Fibroblast of skin of right quadriceps (primary cell): ENCODE measurements around the gene ESRRB.

Source experiments
- DNase-seq: peaks from one replicate; pipeline ENCODE4 v3.0.0-alpha.2; 2013

Gene ESRRB

DNA sequence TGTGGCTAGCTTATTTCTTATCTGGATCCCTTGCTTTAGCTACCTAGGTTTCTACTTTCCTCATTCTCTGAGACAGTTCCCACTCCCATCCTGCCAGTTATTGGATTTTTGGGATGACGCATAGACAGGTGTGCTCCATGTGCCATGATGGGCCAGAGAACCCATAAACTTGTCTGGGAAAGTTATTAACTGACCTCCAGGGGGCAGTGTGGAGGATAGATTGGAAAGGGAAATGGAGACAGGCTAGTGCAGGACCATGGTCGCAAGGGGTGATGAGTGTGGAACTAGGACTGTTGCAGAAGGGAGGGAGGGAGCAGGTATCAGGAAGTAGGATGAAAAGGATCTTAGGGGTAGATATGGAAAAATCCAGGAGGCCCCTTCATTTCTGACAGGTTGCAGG, 80.3 kb downstream of the ESRRB start:
- DNase-seq, result peak; percentile 23

DNA sequence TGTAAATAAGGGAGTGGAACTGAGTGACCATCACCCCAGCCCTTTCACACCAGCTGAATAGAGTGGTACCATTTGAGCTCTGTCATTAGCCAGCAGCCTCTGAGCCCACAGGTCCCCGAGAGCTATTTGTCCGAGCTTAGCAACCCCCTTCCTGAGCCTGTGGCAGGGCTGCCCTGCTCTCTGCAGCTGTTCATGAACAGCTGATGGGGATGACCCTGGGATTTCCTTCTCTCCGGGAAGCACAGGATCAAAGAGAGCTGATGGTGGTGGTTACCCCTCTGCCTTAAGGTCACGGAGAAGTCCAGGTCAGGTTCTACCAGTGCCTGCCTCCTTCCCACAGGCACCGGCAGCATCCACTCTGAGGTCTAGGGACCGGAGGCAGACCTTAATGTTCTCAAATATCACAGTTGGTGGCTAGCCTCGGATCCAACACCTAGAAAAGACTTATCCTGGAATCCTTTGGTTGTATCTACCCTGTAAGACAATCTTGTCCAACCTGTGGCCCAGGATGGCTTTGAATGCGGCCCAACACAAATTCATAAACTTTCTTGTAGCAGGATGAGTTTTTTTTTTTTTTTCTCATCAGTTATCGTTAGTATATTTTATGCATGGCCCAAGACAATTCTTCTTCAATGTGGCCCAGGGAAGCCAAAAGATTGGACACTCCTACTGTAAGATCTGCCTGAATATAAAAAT, 81.1 kb downstream of the ESRRB start:
- no peak for DNase-seq

DNA sequence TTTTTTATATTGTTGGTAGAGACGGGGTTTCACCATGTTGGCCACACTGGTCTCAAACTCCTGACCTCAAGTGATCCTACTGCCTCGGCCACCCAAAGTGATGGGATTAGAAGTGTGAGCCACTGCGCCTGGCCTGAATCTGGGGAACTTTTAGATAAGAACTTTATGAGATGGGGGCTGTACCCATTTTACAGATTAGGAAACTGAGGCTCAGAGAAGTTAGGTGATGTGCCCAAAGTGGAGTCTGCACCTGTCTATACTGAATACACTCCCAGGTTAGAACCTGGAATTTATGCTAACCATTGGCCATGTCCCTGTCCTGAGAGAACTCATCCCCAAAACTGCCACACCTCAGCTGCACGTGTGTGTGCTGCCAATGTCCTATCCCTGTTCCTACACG, 81.9 kb downstream of the ESRRB start:
- DNase-seq, result no peak

DNA sequence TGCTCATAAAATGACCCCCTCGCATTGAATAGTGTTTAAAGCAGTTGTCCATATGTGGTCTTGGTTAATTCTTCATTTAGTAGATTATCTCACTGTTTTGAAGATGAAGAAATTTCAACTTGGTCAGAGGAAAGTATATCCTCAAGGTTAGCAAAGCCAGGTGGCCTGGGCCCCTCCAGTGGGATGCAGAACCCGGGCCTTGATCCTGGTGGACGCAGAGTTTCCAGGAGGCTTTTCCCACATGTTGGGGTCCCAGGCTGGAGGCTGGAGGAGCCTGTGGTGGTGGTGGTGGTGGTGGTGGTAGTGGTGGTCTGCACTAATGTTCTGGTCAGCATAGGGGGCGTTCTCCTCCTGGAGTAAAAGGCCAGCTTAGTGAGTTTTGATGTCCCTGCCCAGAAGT, 85.9 kb downstream of the ESRRB start:
- no peak for DNase-seq

DNA sequence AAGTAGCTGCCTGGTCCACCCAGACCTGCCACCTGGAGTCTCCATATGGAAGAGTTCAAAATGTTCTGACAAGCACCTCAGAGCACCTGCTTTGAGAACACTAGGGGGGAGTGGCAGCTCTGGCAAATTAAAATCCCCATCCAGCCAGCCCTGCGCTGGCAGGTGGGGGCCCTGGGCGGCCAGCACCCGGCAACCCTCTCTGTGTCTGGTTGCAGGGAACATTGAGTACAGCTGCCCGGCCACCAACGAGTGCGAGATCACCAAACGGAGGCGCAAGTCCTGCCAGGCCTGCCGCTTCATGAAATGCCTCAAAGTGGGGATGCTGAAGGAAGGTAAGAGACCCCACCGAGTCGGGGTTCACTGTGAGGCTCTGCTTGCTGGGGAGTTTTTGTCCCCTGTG, 86.4 kb downstream of the ESRRB start:
- DNase-seq, result no peak

DNA sequence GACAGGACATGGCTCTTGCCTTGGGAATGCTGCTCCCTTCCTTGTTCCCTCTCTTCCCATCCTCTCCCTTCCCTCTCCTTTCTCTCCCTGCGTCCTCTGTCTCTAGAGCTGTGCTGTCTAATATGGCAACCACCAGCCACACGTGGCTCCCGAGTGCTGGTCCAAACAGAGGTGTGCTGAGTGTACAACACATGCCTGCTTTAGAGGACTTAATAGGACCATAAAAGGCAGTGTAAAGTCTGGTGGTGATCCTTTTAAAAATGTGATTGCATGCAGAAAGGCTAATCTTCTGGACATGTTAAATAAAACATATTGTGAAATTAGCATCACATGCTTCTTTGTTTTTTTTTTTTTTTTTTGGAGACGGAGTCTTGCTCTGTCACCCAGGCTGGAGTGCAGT, 87.2 kb downstream of the ESRRB start:
- no peak for DNase-seq

DNA sequence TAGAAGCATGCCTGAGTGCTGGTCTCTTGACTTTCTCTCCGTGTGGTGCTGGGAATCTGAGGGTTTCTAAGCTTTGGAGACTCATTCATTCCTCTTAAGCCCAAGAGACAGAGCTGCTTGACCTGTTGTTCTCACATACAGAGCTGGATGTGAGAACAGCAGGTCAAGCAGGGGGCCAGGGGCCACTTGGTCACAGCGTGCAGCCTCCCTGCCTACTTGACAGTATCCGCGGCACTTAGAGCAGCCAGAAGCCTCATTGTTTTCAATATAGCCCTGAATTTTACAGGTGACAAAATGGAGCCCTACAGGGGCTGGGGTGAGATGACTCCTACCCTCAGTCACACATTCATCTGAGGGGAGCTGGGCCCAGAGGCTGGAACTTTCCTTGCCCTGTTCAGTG, 88.9 kb downstream of the ESRRB start:
- DNase-seq, result no peak

DNA sequence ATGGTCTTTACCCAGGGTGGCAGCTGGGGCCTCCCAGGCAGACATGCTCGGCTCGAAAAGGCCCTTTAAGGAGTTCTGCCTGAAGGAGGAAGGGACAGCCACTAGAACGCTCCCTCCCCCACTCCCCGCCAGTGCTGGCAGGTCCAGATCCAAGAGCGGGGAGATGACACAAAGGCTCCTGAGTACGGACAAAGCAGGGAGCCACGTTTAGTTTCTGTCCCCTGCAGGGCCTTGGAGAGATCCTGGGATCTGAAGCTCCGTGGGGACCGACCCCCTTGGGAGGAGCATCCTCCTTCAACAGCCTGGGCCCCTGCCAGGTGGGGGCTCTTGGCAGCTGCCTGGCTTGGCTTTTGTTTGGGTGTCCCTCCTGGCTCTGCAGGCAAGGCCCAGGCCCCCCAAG, 89.7 kb downstream of the ESRRB start:
- DNase-seq, result no peak

DNA sequence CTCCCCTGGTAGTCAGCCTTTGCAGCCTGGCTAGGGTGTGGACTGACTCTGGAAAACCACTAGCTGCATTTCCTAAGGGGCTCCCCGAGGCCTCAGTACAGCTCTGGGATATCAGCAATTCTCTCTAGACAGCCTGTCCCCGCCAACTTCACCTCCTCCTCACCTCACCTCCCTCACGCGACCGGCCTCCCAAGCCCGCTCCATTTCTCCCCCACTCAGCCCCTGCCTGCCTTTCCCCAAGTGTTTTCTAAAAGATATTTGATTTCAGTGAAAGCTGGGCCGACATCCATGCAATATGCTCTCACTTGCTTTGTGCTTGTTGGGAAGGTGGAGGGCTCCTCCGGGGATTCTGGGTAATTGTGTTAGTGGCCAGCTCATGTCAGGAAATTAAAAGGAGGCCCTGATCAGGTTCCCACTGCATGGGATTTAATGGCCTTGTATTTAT, 91.8 kb downstream of the ESRRB start:
- DNase-seq, result no peak

DNA sequence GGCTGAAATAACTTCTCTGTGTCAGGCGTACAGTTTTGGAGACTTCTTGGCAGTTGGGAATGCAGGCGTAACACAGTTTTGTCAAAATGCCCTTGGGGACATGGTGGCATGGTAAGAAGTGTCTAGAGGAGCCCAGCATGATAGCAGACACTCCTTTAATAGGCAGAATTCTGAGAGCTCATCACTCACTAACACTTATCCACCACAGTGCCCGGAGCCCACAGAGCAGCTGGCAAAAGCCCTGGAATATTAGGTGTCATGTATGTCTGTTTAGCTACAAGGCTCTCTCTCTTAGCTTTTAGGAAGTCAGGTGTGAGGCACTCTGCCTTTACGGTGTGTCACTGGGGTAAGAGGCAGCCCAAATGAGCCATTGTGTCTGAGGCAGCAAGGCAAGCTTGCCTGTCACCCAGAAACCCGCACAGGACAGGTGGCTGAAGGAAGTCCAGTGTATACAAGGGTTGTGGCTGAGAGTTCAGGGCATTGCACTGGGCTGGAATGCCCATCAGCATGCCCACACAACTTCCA, 96.3 kb downstream of the ESRRB start:
- DNase-seq, result no peak

DNA sequence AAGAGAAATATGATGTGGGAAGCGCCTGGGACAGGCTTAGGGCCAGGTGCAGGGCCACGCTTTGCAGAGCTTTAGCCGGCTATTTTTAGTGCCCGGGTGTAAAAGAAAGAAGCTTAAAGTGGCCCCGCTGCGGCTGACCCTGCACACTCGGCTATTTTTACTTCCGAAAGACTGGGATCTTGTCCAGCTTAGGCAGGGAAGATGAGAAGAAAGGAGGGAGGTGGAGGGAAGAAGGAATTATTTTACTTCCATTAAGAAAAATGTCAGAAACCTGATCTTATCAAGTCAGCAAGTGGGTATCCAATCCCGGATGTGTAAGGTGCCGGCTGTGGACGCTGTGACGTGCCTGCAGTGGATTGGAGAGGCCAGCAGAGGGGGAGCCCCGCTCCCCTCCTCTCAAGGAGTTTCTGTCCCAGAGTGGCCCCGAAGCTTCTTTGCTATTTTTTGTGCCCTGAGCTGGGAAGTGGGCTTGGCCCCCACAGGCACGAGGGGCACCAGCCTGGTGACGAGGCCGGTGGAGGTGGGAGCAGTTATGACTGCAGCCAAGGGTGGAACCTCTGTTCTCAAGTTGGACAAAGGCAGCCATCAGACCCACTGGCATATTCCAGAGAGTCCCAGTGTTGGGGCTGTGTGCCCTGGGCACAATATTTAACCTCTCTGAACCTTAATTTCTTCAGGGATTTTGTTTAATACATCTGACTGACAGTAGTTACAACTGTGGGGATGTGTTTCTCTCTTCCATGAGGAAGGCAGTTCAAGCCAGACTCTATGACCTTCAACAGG, 97.7 kb downstream of the ESRRB start:
- no peak for DNase-seq

DNA sequence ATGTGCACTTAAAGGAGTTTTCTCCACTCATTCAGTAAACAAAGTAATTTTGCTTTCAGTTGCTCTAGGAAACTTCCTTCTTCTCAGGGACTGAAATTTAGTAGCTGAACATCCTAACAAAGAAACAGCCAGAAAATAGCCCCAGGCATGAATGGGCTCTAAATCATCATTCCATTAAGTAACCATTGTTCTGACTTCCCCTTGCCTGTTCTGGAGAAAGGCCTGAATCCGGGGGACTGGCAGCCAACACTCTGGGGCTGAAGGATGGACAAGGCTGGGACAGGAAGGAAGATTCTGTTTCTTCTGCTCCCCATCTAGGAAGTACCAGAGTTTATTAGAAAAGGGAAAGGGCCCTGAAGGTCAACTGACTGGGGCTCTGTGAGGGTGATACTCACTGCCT, 104.5 kb downstream of the ESRRB start:
- DNase-seq, result no peak

DNA sequence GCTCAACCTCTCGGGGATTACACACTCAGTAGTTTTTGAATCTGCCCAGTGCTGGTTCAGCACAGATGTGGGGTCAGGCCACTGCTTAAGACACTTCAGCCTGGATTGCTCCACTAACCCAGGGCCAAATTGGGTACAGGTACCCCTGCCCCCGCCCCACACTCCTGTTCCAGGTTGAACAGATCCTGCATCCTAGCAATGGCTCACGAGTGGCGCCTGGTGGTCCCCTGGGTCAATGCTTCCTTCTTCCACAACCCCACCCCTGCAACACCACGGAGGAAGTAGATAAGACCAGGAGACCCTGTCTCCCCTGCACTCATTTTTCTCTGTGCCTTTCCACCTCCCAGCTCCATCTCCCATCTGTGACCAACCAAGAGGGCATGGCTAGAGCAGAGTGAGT, 108.4 kb downstream of the ESRRB start:
- no peak for DNase-seq

DNA sequence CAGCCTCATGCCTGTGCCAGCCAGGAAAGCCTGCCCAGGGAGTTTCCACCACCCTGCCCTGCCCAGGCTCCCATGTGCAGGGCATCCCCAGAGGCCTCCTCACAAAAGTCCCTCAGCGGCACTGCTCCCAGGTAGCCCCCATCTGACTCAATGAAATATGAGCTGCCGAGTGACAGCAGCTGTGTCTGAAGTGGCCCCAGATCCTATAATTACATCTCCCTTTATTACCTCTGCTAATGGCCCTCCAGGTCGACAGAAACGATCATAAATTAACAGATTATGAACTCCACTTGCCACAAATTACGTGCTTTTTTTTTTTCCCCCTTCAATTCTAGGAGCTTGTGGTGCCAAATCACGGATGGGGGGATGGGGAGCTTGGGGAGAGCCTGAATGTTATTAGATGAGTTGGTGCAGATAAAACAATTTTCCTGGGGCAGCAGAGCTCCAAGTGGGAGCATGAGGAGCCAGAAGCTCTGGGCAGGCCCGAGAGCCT, 110.4 kb downstream of the ESRRB start:
- DNase-seq, result no peak

DNA sequence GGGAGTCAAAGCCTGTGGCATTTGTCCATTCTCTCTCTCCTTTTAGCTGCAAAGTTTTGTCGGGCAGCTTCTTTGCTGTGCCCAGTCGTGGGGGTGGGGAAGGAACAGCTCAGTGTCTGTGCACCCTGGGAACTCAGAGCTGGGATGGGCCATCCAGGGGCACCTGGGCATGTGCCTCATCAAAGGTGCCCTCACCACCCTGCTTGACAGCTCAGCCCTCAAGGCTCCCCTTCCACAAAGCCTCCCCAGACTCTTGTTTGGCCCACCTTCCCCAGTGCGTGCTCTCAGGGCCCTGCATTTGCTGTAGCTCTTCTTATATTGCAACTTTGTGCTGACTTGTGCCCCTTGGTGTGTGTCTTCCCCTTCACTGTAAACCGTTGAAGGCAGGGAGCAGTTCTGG, 112.6 kb downstream of the ESRRB start:
- no peak for DNase-seq

DNA sequence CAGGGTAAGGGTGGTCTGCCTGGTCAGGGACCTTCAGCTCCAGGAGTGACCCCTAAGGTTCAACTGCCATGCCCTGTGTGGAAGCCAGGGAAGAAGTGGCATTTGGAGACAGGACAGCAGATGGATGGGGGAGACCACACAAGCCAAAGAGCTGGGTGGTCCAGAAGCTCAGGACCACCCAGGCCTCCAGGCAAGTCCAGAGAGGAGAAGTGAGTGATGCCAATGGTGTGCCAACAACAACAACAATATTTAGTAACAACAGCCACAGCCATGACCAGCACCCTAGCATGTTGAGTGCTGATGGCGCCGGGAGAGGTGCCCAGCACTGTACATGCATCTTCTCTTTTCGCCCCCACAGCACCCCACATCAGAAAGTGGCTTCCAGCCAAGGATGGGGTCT, 113.7 kb downstream of the ESRRB start:
- no peak for DNase-seq

DNA sequence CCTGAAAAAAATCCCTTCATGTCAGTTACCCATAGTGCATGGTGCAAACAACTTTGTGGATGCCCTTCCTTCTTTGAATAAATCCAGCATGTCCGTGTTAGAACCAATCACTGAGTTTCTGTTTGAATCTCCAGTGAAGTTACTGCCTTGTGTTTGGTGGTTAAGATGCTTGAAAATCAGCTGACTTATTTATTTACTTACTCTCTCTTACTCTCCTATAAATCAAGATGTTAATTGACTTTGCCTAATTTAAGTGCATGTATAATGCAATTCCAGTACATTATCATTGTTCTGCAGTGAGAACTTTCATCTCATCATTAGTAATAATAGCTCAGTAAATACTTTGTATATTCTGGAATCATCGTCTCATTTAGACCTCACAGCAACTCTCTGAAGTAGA, 114.2 kb downstream of the ESRRB start:
- DNase-seq, result no peak

DNA sequence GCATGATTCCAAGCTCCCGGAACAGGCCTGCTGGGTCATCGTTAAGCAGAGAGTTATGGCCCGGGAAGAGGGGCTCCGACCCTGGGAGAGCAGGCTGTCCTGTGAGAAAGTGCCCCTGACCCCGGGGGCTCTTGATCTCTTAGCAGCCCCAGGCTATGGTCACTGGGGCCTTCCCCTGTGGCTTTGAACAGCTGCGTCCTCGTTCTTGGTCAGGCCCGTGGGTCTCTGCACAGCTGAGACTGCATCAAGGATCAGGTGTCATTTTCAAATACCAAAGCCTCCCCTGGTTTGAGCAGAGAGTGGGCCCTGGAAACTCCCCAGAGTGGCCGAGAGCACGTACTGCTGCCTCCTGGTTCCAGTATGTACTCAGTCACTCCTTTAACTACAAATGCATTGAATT, 114.8 kb downstream of the ESRRB start:
- DNase-seq, result no peak

DNA sequence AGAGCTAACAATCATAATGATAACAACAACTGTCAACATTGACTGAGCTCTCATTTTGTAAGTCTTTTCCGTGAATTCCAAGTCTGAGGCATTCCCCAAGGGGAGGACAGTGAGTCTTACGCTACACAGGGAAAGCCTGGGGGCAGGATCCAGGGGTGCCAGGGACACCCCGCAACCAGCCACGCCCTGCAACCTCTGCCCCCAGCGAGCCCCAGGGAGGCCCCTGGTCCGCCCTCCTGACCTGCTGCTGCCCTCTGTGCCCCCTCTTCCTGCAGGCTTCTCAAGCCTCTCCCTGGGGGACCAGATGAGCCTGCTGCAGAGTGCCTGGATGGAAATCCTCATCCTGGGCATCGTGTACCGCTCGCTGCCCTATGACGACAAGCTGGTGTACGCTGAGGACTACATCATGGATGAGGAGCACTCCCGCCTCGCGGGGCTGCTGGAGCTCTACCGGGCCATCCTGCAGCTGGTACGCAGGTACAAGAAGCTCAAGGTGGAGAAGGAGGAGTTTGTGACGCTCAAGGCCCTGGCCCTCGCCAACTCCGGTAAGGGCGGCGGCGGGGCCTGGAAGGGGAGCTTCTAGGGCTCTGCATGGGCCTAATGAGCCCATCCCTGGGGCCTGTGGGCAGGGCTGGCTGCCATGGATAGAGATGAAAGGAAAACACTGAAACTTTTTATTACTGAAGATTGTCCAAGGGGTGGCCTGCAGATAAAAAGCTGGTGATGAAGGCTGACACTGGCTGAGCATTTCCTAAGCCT, 115.4 kb downstream of the ESRRB start:
- no peak for DNase-seq

DNA sequence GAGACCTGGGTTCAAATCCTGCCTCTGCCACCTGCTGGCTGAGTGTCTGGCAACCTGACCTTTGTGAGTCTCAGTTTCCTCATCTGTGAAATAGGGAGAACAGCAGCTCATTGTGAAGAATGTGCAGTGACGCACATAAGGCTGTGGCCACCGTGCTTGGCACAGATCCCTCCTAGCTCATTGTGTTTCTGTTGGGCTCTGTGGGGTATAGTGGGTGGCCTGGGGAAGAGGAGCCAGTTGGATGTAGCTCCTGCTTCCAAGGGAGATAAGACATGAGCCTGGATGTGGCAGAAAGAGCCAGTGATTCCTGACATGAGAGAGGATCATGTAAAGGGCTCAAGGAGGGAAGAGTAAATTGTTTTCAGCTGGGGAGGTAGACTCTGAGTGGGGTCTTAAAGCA, 120.0 kb downstream of the ESRRB start:
- no peak for DNase-seq

DNA sequence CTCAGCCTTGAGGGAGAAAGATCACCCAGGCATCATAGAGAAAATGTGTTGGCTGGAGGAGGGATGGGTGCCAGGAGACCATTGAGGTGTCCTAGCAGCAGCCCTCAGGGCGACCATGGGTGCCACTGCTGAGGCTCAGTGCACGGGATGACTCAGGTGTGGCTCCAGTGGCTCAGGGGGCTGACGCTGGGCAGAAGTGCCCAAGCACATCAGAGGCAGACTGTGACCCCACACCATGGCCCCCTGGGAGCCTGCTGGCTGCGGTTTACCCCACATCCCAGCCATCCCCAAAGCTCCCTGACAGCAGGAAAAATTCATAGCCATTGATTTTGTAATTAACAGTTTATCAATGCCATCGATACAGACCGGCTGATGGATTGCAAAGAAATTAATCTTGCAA, 120.7 kb downstream of the ESRRB start:
- no peak for DNase-seq

DNA sequence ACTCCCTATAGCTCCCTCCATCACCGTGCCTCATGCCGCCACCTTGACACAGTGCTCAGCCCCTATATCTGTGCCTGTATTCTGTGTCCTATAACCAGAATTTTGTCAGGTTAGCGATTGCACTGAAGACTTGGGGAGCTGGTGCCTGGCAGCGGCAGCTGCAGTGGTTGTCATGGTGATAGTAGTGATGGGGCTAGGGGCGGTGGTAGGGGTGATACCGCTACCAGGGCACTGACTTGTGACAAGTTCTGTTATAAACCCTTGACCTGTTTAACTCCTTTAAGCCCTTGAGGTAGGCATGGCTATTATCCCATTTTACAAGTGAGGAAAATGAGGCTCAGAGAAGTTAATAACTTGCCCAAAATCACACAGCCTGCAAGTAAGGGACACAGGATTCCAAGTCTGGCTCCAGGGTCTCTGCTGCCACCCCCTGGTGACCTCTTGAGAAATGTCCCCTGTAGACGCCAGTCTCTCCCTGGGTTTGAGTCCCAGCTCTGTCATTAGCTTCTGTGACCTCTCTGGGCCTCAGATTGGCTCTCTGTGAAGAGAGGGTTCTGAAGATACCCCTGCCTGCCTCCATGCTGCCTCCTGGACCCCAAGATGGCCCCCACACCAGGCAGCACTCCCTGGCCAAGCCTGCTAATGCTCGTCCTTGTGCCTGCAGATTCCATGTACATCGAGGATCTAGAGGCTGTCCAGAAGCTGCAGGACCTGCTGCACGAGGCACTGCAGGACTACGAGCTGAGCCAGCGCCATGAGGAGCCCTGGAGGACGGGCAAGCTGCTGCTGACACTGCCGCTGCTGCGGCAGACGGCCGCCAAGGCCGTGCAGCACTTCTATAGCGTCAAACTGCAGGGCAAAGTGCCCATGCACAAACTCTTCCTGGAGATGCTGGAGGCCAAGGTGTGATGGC, 121.9 kb downstream of the ESRRB start:
- no peak for DNase-seq
